Esophagus squamous epithelium (tissue), 5 donors: ENCODE data around the gene SOAT2. TPM values are rescaled to one million over a fixed set of nuclear protein-coding genes. Genes with fewer than 3 reads are reported as not detected.

Source experiments
- DNase-seq: peaks from one replicate; lab custom pipeline; 2025; lab: John Stamatoyannopoulos, UW
- H3K27ac ChIP-seq, 4 donors: fragments of 200-600 bp; sonication (generic); one replicate each; pipeline ENCODE4 v1.5.1; 2016 to 2019; ENCODE audit warnings: mild to moderate bottlenecking in 1 of 4
- H3K27me3 ChIP-seq, 4 donors: fragments of 200-600 bp; sonication (generic); 1 replicate in 3 of 4; 2 replicates in 1 of 4; pipeline versions ENCODE4 v1.5.1 to v1.6.0; 2017 to 2021; ENCODE audit warnings: antibody characterized with exemption in 1 of 4
- H3K36me3 ChIP-seq, 3 donors: fragments of 200-600 bp; sonication (generic); one replicate each; pipeline ENCODE4 v1.5.1; 2016 to 2019
- H3K4me1 ChIP-seq, 3 donors: fragments of 200-600 bp; sonication (generic); one replicate each; pipeline ENCODE4 v1.5.1; 2017 to 2019
- H3K4me3 ChIP-seq, 4 donors: fragments of 200-600 bp; sonication (generic); 1 replicate in 3 of 4; 2 replicates in 1 of 4; pipeline ENCODE4 v1.5.1; 2016 to 2019; ENCODE audit warnings: mild to moderate bottlenecking in 2 of 4, moderate library complexity in 1 of 4
- H3K9me3 ChIP-seq, 3 donors: fragments of 200-600 bp; sonication (generic); one replicate each; pipeline ENCODE4 v1.5.1; 2016 to 2019
- POLR2A ChIP-seq, 4 donors: fragments of 450-650 bp; IDR thresholded peaks; one replicate each; pipeline ENCODE4 v1.6.1; 2017; ENCODE audit warnings: antibody characterized with exemption in 4 of 4, mild to moderate bottlenecking in 4 of 4, moderate library complexity in 3 of 4
- WGBS, 2 donors: methylation state at CpG; one replicate each; pipeline ENCODE4 v1.1.5; 2018; 5-methylcytosine and 5-hydroxymethylcytosine counted together
- intact Hi-C: fragments of 100-400 bp; cut with DNase I; formaldehyde crosslinking; loops from one replicate; pipeline ENCODE4 v1.15.0; 2022
- total RNA-seq, 4 donors: library from RNA; depleted of rRNA; stranded (reverse); fragments of >200 nt; gene quantifications; one replicate each; pipeline ENCODE4 v1.1.0, GENCODE V29; 2016
- TF ChIP-seq, protein P1 (sequence below), 6 experiments: fragments of 450-650 bp in 4 of 6; fragments of 200-600 bp in 2 of 6; sonication (generic) in 2 of 6; IDR thresholded peaks; one replicate each; pipeline ENCODE4 v1.5.1; 2016 to 2019; ENCODE audit warnings: antibody characterized with exemption in 6 of 6, mild to moderate bottlenecking in 4 of 6, moderate library complexity in 4 of 6
- donor health status: DM: yes; HTN: yes; CAD: no.

SOAT2 gene
- total RNA-seq, 4 donors from 2014 or later, result not detected

DNA sequence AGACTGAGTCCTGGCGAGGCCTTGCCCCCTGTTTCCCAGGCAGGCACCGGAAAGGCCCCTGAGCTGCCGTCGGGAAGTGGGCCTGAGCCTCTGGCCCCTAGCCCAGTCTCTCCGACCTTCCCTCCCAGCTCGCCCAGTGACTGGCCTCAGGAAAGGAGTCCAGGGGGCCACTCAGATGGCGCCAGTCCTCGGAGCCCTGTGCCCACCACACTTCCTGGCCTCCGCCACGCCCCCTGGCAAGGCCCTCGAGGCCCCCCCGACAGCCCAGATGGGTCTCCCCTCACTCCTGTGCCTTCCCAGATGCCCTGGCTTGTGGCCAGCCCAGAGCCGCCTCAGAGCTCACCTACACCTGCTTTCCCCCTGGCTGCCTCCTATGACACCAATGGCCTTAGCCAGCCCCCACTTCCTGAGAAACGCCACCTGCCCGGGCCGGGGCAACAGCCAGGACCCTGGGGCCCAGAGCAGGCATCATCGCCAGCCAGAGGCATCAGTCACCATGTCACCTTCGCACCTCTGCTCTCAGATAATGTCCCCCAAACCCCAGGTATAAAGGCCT, 42.5 kb upstream of the SOAT2 start:
- DNase-seq, result no peak

DNA sequence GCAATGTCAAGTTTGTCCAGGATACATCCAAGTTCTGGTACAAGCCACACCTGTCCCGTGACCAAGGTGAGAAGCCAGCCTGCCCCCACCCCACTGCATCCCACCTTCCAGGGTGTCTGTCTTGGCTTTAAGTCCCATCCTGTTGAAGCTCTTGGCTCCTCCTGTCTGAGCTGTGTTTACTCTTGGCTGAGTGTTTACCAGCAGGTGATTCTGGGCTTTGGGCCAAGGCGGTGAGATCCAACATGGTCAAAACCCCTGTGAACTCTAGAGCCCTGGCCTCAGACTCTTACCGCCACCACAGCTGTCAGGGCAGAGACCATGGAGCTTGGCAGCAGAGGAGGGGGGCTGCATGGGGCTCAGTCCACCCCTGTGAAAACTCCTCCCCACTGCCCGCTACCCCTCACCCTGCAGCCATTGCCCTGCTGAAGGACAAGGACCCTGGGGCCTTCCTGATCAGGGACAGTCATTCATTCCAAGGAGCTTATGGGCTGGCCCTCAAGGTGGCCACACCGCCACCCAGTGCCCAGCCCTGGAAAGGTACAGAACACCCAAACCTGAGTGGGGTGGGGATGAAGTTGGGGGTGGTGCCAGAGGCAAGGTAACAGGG, 41.8 kb upstream of the SOAT2 start:
- no peak for TF ChIP-seq POLR2A (IDR thresholded peaks at IDR 0.05)
- TF ChIP-seq, protein P1, sequence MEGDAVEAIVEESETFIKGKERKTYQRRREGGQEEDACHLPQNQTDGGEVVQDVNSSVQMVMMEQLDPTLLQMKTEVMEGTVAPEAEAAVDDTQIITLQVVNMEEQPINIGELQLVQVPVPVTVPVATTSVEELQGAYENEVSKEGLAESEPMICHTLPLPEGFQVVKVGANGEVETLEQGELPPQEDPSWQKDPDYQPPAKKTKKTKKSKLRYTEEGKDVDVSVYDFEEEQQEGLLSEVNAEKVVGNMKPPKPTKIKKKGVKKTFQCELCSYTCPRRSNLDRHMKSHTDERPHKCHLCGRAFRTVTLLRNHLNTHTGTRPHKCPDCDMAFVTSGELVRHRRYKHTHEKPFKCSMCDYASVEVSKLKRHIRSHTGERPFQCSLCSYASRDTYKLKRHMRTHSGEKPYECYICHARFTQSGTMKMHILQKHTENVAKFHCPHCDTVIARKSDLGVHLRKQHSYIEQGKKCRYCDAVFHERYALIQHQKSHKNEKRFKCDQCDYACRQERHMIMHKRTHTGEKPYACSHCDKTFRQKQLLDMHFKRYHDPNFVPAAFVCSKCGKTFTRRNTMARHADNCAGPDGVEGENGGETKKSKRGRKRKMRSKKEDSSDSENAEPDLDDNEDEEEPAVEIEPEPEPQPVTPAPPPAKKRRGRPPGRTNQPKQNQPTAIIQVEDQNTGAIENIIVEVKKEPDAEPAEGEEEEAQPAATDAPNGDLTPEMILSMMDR (IDR thresholded peaks at IDR 0.05), result peak in 3 of 6 experiments; percentile 5 to 33 (median 31)
- no peak for DNase-seq
- WGBS, 2 donors, result 67% methylated on average over 1 of the region's 5 CpGs; no CpG with 5 or more reads in 1 of the 2 donors
- Histone ChIP-seq H3K9me3 (no peaks in the 10 kb centered on the region), H3K27ac (peak overlapping the region in 3 of 4 donors; percentile 68 to 81 (median 74)), H3K36me3 (peaks cover 12 to 99% (median 18%) of the 10 kb centered on the region in 3 donors), H3K27me3 (no peaks in the 10 kb centered on the region), H3K4me1 (peaks cover 0 to 92% (median 61%) of the 10 kb centered on the region in 3 donors), H3K4me3 (no peak overlapping the region)
- intact Hi-C loops, result no loop called here

More for the DNA sequence above, 42.5 kb upstream of the SOAT2 start:
- peak overlapping the region; percentile 9 to 81 (median 71) for H3K27ac ChIP-seq
- no peaks in the 10 kb centered on the region for H3K27me3 ChIP-seq
- H3K36me3 ChIP-seq, result peaks cover 12 to 100% (median 20%) of the 10 kb centered on the region in 3 donors
- H3K4me1 ChIP-seq, result peaks cover 0 to 89% (median 54%) of the 10 kb centered on the region in 3 donors
- H3K9me3 ChIP-seq, result no peaks in the 10 kb centered on the region
- intact Hi-C loops, result no loop called here
- WGBS, 2 donors, result 52 to 56% methylated on average over 4 to 8 of the region's 18 CpGs
- no peak overlapping the region for H3K4me3 ChIP-seq
- TF ChIP-seq, protein P1 (IDR thresholded peaks at IDR 0.05), result no peak
- TF ChIP-seq POLR2A (IDR thresholded peaks at IDR 0.05), result no peak

DNA sequence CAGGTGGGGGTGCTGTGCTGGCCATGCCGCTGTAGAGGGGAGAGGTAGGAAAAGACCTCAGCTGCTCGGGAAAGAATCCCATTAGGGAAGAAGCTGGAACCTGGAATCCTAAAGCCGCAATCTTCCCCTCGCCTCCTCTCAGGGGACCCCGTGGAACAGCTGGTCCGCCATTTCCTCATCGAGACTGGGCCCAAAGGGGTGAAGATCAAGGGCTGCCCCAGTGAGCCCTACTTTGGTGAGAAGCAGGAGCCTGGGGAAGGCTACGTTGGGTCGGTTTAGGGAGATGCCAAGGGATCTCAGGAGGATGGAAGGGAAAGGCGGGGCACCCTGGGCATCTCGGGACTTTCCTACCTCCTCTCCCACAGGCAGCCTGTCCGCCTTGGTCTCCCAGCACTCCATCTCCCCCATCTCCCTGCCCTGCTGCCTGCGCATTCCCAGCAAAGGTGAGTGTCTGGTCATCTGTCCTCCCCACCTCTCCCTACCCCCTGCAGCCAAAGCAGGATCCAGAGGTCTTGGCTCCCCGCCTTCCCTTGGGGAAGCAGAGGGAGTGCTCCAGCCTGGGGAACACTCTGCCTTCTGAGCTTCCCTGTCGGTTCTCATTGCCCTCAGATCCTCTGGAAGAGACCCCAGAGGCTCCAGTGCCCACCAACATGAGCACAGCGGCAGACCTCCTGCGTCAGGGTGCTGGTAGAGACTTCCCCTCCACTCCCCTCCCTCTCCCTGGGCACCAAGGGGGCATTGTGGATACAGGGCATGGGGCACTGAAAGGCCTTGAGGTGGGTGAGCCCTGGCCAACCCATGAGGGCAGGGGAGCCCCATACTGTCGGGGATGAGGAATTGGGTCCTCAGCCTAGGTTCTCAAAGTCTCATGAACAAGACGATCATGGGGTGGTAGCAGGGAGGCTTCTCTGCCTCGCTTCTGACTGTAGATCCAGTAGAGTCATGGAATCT, 41.0 kb upstream of the SOAT2 start:
- Histone ChIP-seq H3K27me3 (no peaks in the 10 kb centered on the region), H3K4me3 (no peak overlapping the region), H3K36me3 (peaks cover 12 to 99% (median 13%) of the 10 kb centered on the region in 3 donors), H3K9me3 (no peaks in the 10 kb centered on the region), H3K4me1 (peaks cover 0 to 99% (median 63%) of the 10 kb centered on the region in 3 donors), H3K27ac (peak overlapping the region in 3 of 4 donors; percentile 68 to 81 (median 74))
- DNase-seq, result no peak
- TF ChIP-seq, protein P1 (IDR thresholded peaks at IDR 0.05), result no peak
- no peak for TF ChIP-seq POLR2A (IDR thresholded peaks at IDR 0.05)
- intact Hi-C loops, result no loop called here
- WGBS, 2 donors, result 56 to 70% methylated on average over 12 to 13 of the region's 20 CpGs

DNA sequence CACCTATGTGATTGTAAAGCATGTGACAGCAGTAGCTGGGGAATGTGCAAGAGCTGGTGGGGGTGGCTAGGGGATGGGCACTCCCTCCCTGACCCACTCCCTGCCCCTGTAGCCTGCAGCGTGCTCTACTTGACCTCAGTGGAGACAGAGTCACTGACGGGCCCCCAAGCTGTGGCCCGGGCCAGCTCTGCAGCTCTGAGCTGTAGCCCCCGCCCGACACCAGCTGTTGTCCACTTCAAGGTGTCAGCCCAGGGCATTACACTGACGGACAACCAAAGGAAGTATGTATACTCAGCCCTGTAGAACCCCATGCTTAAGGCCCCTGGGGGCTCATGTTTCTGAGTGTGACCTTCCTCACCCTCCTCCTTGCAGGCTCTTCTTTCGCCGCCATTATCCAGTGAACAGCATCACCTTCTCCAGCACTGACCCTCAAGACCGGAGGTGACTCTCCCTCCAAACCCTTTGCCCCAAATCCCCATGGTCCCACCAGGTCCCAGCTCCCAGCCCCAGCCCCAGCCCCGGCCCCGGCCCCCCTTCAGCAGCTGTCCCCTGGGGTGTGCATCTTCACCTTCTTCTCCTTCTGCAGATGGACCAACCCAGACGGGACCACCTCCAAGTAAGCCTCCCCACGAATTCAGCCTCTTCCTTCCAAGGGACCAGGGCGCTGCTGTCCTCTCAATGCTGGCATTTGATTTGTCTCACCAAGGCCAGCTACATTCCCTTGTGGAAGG, 40.1 kb upstream of the SOAT2 start:
- WGBS, 2 donors, result 64 to 89% methylated on average over 9 to 11 of the region's 14 CpGs
- intact Hi-C loops, result no loop called here
- Histone ChIP-seq H3K27ac (peak overlapping the region in 3 of 4 donors; percentile 68 to 81 (median 74)), H3K9me3 (no peaks in the 10 kb centered on the region), H3K4me1 (peaks cover 0 to 99% (median 63%) of the 10 kb centered on the region in 3 donors), H3K27me3 (no peaks in the 10 kb centered on the region), H3K36me3 (peaks cover 12 to 99% (median 13%) of the 10 kb centered on the region in 3 donors), H3K4me3 (no peak overlapping the region)
- no peak for DNase-seq
- TF ChIP-seq, protein P1 (IDR thresholded peaks at IDR 0.05), result no peak
- no peak for TF ChIP-seq POLR2A (IDR thresholded peaks at IDR 0.05)
